ENCODE results near the gene MT1G. TPM values are rescaled to one million over a fixed set of nuclear protein-coding genes. Genes with fewer than 3 reads are reported as not detected.

The MT1G gene
- total RNA-seq, 4 donors from 2014 or later: 21.0 to 1,835 (median 81.0) TPM

GRCh38 chr16:56700195-56700594 is 32.3 kb upstream of the MT1G start:
- in situ Hi-C loops (cut with MboI; ENCODE audit: low pct_ligation_motif_present in 1 of 4, low pct_unique_long_range_greater_than_20kb in 1 of 4, low sequenced_read_pairs in 3 of 4): loop anchor here in 3 of 4 donors (5.0 to 10.0 kb wide), 3 partner anchors 115 to 188 kb away; partner anchors contain the start of gene MT3 (in 1 of the 3)
- intact Hi-C loops (cut with DNase I; ENCODE audit: low total_unique reads): loop anchor here (5.0 kb wide), 2 partner anchors 123 to 188 kb away; no protein-coding TSS in a partner anchor
- WGBS, 2 donors (ENCODE audit: low coverage in 1 of 2): 38 to 46% methylated on average over 1 of the region's 1 CpG
- H3K27me3 ChIP-seq: no peaks in the 10 kb centered on the region
- H3K9me3 ChIP-seq: no peaks in the 10 kb centered on the region
- H3K4me3 ChIP-seq: no peak overlapping the region
- no peak for DNase-seq
- no peaks in the 10 kb centered on the region for H3K36me3 ChIP-seq
- peaks cover 0 to 7% (median 0%) of the 10 kb centered on the region in 4 donors for H3K4me1 ChIP-seq
- TF ChIP-seq EP300 (IDR thresholded peaks at IDR 0.05; ENCODE audit: low read depth) (no peak), POLR2A (IDR thresholded peaks at IDR 0.05) (no peak), POLR2AphosphoS5 (IDR thresholded peaks at IDR 0.05) (no peak)
- TF ChIP-seq, protein P1, sequence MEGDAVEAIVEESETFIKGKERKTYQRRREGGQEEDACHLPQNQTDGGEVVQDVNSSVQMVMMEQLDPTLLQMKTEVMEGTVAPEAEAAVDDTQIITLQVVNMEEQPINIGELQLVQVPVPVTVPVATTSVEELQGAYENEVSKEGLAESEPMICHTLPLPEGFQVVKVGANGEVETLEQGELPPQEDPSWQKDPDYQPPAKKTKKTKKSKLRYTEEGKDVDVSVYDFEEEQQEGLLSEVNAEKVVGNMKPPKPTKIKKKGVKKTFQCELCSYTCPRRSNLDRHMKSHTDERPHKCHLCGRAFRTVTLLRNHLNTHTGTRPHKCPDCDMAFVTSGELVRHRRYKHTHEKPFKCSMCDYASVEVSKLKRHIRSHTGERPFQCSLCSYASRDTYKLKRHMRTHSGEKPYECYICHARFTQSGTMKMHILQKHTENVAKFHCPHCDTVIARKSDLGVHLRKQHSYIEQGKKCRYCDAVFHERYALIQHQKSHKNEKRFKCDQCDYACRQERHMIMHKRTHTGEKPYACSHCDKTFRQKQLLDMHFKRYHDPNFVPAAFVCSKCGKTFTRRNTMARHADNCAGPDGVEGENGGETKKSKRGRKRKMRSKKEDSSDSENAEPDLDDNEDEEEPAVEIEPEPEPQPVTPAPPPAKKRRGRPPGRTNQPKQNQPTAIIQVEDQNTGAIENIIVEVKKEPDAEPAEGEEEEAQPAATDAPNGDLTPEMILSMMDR (IDR thresholded peaks at IDR 0.05): no peak
- H3K27ac ChIP-seq: no peak overlapping the region

GRCh38 chr16:56697456-56698155 is 29.7 kb upstream of the MT1G start:
- Histone ChIP-seq H3K4me1 (peaks cover 0 to 7% (median 0%) of the 10 kb centered on the region in 4 donors), H3K4me3 (no peak overlapping the region), H3K36me3 (no peaks in the 10 kb centered on the region), H3K9me3 (no peaks in the 10 kb centered on the region), H3K27ac (no peak overlapping the region), H3K27me3 (no peaks in the 10 kb centered on the region)
- intact Hi-C loops (cut with DNase I; ENCODE audit: low total_unique reads) (no loop called here), in situ Hi-C loops (cut with MboI; ENCODE audit: low pct_ligation_motif_present in 1 of 4, low pct_unique_long_range_greater_than_20kb in 1 of 4, low sequenced_read_pairs in 3 of 4) (no loop called here)
- TF ChIP-seq POLR2AphosphoS5 (IDR thresholded peaks at IDR 0.05) (no peak), POLR2A (IDR thresholded peaks at IDR 0.05) (no peak), EP300 (IDR thresholded peaks at IDR 0.05; ENCODE audit: low read depth) (no peak)
- TF ChIP-seq, protein P1 (IDR thresholded peaks at IDR 0.05): no peak
- no peak for DNase-seq
- 87% methylated on average over 5 of the region's 5 CpGs; no CpG with 5 or more reads in 1 of the 2 donors for WGBS, 2 donors (ENCODE audit: low coverage in 1 of 2)

- Histone ChIP-seq H3K4me1 (no peaks in the 10 kb centered on the region), H3K9me3 (no peaks in the 10 kb centered on the region), H3K36me3 (no peaks in the 10 kb centered on the region), H3K27me3 (no peaks in the 10 kb centered on the region), H3K27ac (no peak overlapping the region), H3K4me3 (no peak overlapping the region)
- intact Hi-C loops (cut with DNase I; ENCODE audit: low total_unique reads) (no loop called here), in situ Hi-C loops (cut with MboI; ENCODE audit: low pct_ligation_motif_present in 1 of 4, low pct_unique_long_range_greater_than_20kb in 1 of 4, low sequenced_read_pairs in 3 of 4) (no loop called here)
- 22% methylated on average over 1 of the region's 1 CpG; no CpG with 5 or more reads in 1 of the 2 donors for whole genome bisulfite sequencing, 2 donors (ENCODE audit: low coverage in 1 of 2)
- TF ChIP-seq, protein P1 (IDR thresholded peaks at IDR 0.05): no peak
- no peak for TF ChIP-seq EP300 (IDR thresholded peaks at IDR 0.05; ENCODE audit: low read depth)
- no peak for TF ChIP-seq POLR2A (IDR thresholded peaks at IDR 0.05)
- no peak for TF ChIP-seq POLR2AphosphoS5 (IDR thresholded peaks at IDR 0.05)
- no peak for DNase-seq
Observed at GRCh38 chr16:56695246-56695645, 27.4 kb upstream of the MT1G start.

GRCh38 chr16:56691885-56692284 is 24.0 kb upstream of the MT1G start:
- Histone ChIP-seq H3K27ac (no peak overlapping the region), H3K27me3 (no peaks in the 10 kb centered on the region), H3K4me3 (no peak overlapping the region), H3K9me3 (no peaks in the 10 kb centered on the region), H3K4me1 (no peaks in the 10 kb centered on the region), H3K36me3 (no peaks in the 10 kb centered on the region)
- 58% methylated on average over 4 of the region's 4 CpGs; no CpG with 5 or more reads in 1 of the 2 donors for WGBS, 2 donors (ENCODE audit: low coverage in 1 of 2)
- intact Hi-C loops (cut with DNase I; ENCODE audit: low total_unique reads): no loop called here
- in situ Hi-C loops (cut with MboI; ENCODE audit: low pct_ligation_motif_present in 1 of 4, low pct_unique_long_range_greater_than_20kb in 1 of 4, low sequenced_read_pairs in 3 of 4): no loop called here
- peak; percentile 46 for DNase-seq
- TF ChIP-seq EP300 (IDR thresholded peaks at IDR 0.05; ENCODE audit: low read depth) (no peak), POLR2A (IDR thresholded peaks at IDR 0.05) (no peak), POLR2AphosphoS5 (IDR thresholded peaks at IDR 0.05) (no peak)
- TF ChIP-seq, protein P1 (IDR thresholded peaks at IDR 0.05): no peak
